DMS79 (cell line): ENCODE measurements around the gene SMARCB1.
"Not testable (repeated sequence)": the region's sequence is repeated elsewhere in the genome, so short reads cannot be mapped to it uniquely, and the experiment has no call there.

Experiments
- DNase-seq: peaks from one replicate; lab custom pipeline; 2025; lab: John Stamatoyannopoulos, UW

Gene SMARCB1

DNA sequence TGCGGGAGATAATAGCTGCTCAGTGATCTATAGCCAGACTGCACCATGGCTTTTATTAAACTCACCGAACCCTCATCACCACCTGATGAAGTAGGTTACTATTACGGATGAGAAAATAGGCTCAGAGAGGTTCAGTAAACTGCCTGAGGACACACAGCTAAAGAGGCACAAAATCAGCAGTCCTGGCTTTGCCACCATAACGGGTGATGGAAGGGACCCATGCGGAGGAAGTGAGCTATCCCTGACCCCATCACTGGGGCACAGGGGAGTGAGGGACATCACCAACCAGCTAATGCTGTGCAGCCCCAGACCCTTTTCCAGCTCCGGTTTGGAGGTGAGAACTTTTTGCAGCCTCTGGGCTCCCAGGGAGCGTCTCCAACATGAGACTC is 59.3 kb downstream of the SMARCB1 start:
- no peak for DNase-seq

DNA sequence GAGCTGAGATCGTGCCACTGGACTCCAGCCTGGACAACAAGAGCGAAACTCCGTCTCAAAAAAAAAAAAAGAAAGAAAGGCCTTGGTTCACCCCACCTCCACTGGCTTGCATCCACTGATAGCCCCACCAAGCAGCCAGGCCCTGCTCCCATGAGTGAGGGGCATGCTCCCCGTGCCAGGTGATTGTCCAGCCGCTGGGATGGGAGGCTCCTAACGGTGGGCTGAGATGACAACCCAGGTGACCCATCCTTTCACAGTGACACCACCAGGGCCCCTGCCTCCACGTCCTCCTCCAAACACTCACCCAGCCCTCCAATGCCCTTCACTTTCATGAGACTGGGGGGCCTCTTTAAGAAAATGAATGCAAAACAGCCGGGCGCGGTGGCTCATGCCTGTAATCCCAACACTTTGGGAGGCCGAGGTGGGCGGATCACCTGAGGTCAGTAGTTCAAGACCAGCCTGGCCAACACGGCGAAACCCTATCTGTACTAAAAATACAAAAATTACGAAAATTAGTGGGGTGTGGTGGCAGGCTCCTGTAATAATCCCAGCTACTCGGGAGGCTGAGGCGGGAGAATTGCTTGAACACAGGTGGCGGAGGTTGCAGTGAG is 60.6 kb downstream of the SMARCB1 start:
- DNase-seq = no peak

DNA sequence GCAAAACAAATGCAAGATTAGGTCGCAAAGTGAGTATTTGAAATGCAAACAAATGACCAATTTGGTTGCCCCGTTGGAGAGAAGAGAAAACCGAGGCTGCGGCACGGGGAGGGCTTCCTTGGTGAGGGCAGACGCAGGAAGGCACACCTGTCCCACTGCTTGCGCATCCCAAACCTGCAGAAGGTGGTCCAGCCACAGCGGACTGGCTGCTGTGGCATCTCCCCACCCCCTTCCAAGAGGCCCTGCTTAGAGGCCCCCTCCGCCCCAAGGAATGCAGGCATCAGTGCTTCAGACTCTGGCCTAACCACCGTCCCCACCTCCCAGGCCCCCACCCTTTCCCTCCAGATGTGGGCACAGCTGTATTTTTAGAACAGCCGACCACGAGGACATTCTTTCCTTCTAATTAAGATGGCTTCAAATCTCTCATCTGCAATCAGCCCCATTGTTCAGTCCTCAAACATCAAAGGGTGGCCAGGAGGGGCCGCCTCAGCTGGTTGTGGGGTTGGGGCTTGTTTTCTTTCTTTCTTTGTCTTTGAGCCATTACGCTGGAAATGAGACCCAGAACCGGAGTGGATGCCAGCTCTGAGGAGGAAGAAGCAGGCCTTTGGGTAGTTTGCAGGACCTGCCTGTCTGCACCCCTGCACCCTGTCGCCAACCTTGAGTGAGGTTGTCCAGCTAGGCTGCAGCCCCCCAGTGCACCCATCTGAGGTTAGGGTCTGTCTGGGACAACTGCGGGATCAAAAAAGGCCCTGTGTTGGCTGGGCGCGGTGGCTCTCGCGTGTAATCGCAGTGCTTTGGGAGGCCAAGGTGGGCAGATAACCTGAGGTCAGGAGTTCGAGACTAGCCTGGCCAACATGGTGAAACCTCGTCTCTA is 61.5 kb downstream of the SMARCB1 start:
- no peak for DNase-seq

DNA sequence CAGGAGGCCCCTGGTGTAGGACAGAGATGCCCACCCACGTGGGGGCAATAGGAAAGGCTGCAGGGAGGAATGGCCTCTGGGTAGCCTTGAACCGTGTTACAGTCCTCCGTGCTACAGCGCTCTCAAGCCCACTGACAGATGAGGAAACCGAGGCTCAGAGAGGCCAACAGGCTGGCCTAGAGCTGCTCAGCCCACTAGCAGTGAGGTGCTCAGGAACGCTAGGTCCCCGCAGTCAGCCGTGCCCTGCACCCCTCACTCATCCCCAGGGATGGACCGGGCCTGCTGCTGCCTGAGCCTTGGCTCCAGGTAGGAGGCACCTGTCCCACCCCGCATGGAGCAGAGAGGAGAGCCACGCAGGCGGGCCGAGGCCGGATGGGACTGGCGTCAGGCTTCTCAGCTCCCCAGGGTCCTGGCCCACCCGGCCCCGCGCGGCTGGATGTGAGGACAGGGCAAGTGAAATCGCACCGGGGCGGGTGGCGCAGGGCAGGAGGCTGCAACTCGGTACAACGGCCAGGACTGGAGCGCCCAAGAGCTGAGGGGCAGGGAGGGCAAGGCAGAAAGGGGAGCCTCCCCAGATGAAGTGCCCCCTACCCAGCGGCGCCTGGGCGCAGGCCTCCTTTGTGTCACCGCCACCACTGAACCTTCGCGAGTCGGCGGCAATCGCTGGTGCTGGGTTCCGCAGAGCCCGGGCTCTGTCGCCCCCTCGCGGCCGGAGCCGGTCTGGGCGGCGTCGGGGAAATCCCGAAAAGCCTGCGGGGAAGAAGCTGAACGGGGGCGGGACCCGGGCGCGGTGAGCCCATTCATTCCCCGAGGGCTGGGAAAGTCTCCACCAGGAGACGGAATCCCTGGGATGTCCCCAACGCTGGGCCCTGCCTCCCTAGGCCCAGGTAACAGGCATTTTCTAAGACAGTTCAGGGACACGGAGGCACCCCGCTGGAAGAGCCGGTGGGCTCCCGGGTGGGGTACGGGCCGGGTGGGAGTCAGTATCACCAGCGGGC is 62.5 kb downstream of the SMARCB1 start:
- peak; percentile 10 for DNase-seq

DNA sequence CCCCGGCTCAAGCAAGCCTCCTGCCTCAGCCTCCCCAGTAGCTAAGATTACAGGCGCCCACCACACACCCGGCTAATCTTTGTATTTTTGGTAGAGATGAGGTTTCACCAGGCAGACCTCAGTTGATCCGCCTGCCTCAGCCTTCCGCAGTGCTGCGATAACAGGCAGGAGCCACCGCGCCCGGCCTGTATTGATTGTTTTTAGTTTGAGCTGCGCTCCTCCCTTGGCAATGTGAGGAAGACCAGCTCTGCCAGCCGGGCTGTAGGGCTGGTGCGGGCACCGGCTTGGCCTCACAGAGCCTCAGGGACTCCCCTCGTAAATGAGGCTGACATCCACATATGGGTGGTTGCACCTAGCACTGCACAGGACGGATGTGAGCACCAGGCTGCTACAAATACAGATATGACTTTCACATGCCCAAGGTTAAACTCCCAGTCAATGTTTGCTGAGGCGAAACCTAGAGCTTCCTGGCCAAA is 63.4 kb downstream of the SMARCB1 start:
- DNase-seq = no peak

DNA sequence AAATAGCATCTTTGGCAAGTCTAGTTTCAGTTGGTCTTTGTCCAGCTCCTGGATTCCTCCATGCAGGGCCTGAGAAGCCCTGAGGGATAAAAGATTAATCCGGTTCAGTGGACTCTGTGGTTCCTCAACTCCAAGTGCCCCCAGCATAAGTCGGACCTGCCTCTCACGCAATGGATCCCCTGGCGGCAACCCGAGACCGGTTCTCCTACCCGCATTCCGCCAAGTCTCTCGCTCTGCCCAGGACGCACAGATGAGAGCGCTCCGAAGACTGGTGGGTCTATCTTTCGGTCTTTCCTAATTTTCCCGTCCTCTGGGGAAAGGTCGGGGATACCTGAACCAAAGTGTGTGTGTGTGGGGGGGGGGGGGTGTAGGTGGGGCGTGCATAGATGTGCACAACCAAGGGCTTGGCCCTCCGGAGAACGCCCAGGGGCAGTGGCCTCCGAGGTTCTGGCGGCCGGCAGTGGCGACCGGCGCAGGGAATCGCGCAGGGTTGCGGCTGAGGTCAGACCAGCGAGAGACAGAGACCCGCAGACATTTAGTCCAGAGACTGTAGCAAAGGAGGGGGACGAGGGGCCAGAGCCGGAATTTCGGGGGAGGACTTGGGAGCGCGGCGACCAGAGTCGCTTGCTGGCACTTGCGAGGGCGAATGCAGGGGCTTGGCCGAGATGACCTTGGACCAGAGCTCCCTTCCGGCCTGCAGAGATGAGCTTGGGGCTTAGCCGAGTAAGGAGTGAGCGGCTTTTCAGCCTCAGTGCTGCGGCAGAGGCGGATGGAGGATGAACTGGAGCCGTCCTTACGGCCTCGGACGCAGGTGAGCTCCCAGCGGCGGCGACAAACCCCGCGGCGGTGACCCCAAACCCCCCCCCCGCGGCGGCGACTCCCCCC is 70.2 kb downstream of the SMARCB1 start:
- peak; percentile 31 for DNase-seq

DNA sequence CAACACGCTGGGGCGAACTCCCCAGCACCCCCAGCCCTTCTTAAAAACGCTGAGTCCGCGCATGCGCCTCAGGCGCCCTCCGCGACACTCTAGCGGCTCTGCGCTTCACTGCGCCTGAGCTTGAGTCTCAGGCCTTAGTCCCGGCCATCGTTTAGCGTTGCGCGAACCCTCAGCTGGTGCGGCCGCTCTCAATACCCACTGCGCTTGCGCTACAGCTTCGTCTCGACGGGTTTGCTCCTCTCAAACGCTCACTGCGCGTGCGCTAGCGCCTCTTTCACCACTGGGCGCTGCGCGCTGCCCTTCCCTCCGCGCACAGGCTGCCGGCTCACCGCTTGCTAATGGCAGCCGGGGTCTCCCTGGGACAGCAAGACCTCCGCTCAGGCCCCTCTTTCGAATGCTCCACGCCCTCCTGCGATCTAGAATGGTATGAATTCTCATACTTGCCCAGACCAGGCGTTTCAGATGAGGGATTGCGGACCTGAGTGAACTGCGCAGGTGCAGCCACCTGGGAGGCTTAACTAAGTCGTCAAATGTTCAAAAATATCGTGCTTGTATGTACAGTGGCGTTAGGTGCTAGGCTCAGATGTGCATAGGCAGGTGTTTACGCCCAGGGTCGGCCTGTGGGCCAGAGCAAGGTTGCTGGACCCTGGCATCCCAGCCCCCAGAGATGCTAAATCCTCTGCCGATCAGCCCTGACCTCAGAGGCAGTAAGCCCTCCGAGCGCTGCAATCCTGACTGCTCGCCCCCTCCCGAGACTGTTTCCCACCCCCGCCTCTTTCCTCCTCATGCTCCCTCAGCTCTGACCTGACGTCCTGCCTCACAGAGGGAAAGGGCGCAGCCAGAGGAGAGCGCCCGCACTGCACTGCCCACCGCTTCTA is 71.1 kb downstream of the SMARCB1 start, which contains the start of gene SLC2A11:
Gene SLC2A11, plus strand, starts transcription at position 270 of the 878 bp plus-strand sequence. Its CDS starts 125 bp downstream, at position 395.
- DNase-seq = peak; percentile 83

DNA sequence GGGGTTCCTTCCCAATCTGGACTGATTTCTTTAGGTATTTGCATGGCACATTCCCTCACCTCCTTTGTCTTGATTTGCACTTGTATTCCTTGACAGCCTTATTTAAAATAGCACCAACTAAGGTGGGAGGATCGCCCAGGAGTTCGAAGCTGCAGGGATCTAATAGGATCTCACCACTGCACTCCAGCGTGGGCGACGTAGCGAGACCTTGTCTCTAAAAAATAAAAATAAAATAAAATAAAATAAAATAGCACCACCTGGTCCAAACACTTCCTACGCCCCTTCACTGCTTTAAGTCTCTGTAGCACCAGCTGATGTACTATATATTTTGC is 71.7 kb downstream of the SMARCB1 start:
- DNase-seq = no peak

- DNase-seq = no peak
Observed at GRCh38 chr22:23859201-23859600, 72.4 kb downstream of the SMARCB1 start.

DNA sequence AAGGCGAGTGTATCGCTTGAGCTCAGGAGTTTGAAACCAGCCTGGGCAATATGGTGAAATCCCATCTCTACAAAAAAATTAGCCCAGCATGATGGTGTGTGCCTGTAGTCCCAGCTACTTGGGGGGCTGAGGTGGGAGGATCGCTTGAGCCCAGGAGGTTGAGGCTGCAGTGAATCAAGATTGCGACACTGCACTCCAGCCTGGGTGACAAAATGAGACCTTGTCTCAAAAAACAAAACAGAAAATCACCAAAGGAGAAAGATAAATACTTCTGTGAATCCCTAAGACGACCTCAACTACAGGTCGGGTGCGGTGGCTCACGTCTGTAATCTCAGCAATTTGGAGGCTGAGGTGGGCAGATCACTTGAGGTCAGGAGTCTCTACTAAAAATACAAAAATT is 73.4 kb downstream of the SMARCB1 start:
- DNase-seq = not testable (repeated sequence)

DNA sequence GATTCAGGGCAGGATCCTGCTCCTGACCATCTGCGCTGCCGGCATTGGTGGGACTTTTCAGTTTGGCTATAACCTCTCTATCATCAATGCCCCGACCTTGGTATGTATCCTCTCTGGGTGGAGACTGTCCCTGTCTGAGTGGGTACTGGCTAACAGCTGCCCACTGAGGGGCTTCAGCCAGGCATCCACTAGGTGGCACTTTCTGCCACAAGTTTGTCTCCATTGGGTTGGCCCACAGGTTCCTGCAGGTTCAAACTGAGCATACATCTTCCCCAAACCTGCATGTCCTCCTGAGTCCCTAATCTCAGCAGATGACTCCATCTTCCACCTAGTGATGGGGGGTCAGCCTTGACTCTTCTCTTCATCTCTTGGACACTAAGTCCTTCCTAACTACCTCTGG is 75.3 kb downstream of the SMARCB1 start:
- DNase-seq = peak; percentile 15

DNA sequence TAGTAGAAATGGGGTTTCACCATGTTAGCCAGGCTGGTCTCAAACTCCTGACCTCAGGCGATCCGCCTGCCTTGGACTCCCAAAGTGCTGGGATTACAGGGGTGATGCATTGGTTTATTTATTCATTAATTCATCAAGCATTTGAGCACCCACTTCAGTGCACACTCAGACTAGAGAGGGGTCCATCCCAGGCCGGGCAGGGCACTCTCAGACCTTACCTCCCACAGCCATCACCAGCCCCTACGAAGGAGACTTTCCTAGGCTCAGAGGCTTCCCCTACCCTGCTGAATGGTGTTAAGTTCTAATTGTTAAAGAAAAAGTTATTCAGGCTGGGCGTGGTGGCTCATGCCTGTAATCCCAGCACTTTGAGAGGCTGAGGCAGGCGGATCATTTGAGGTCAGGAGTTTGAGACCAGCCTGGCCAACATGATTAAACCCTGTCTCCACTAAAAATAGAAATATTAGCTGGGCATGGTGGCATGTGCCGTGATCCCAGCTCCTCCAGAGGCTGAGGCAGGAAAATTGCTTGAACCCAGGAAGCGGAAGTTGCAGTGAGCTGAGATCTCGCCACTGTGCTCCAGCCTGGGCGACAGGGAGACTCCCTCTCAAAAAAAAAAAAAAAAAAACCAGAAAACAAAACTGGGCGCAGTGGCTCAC is 77.9 kb downstream of the SMARCB1 start:
- DNase-seq = not testable (repeated sequence)

DNA sequence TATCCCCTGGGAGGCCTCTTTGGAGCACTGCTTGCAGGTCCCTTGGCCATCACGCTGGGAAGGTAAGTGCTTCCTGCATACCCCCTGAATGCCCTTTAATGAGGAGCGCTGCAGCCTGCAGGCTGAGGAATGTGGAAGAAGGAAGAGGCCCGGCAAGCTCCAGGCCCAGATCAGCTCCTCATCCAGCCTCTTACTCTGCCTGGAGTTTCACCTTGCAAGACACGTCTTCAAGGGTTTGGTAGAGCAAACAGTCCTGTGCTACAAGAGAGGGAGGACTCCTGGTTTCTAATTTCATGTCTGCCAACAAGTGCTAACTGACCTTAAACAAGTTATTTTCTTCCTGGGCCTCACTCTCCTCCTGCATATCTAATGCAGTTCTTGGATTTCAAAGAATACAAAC is 81.8 kb downstream of the SMARCB1 start:
- DNase-seq = no peak

GRCh38 chr22:23874871-23875270 is 88.1 kb downstream of the SMARCB1 start:
- no peak for DNase-seq

- no peak for DNase-seq
Observed at GRCh38 chr22:23875801-23876200, 89.0 kb downstream of the SMARCB1 start.

DNA sequence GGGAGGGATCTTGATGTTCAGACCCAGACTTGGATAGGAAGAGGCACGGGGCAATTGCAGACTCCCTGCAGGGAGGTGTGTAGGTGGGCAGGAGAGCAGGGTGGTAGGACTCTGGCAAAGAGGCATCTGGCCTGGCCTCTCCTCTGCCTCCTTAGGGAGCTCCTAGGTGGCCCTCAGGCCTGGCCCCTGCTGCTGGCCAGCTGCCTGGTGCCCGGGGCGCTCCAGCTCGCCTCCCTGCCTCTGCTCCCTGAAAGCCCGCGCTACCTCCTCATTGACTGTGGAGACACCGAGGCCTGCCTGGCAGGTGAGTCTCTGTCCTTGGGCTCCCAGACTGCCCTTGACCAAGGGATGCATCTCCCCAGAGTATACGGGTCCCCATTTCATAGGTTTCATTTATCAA is 90.8 kb downstream of the SMARCB1 start:
- DNase-seq = no peak

- no peak for DNase-seq
Observed at GRCh38 chr22:23878219-23878618, 91.5 kb downstream of the SMARCB1 start.

- DNase-seq = no peak
Observed at GRCh38 chr22:23882370-23882769, 95.6 kb downstream of the SMARCB1 start.

DNA sequence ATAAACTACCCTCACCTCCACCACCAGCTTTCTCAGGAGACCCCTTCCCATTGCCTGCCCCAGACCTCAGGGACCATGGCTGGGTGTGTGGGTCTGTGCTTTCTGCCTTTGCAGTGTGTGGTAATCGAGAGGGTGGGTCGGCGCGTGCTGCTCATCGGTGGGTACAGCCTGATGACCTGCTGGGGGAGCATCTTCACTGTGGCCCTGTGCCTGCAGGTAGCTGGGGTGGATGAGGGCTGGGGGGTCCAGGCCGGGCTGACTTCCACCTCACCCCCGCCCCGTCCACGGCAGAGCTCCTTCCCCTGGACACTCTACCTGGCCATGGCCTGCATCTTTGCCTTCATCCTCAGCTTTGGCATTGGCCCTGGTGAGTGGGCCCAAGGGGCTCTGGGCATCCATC is 96.9 kb downstream of the SMARCB1 start:
- DNase-seq = no peak

- no peak for DNase-seq
Observed at GRCh38 chr22:23884140-23884539, 97.4 kb downstream of the SMARCB1 start.
